ENCODE measurements around the gene OR52N2. TPM values are rescaled to one million over a fixed set of nuclear protein-coding genes. Genes with fewer than 3 reads are reported as not detected.

The OR52N2 gene
- total RNA-seq, 1 donor = not detected

GRCh38 chr11:5796541-5796940 is 12.2 kb upstream of the OR52N2 start:
- no peak overlapping the region for H3K27ac ChIP-seq (ENCODE audit: low read depth, low read length)
- H3K36me3 ChIP-seq (ENCODE audit: insufficient read depth, low read length) = no peaks in the 10 kb centered on the region
- H3K79me2 ChIP-seq (ENCODE audit: insufficient read depth, low read length) = no peaks in the 10 kb centered on the region
- H2AFZ ChIP-seq (ENCODE audit: low read length) = no peak overlapping the region
- no peaks in the 10 kb centered on the region for H4K20me1 ChIP-seq (ENCODE audit: insufficient read depth, low read length)
- no peaks in the 10 kb centered on the region for H3K4me1 ChIP-seq (ENCODE audit: insufficient read depth, low read length)
- no peak for DNase-seq (ENCODE audit: insufficient read length, low spot score, missing footprints)
- H3K9me3 ChIP-seq (ENCODE audit: low read depth, low read length) = no peaks in the 10 kb centered on the region
- H3K4me3 ChIP-seq (ENCODE audit: insufficient read depth, low read length) = no peak overlapping the region
- H3K4me2 ChIP-seq (ENCODE audit: insufficient read depth, low read length) = no peak overlapping the region
- H3K27me3 ChIP-seq (ENCODE audit: insufficient read depth, low read length) = no peaks in the 10 kb centered on the region
- TF ChIP-seq CTCF (IDR thresholded peaks at IDR 0.05; ENCODE audit: extremely low read depth, low read depth, low read length) = no peak

- no peak for DNase-seq (ENCODE audit: insufficient read length, low spot score, missing footprints)
- H3K79me2 ChIP-seq (ENCODE audit: insufficient read depth, low read length) = no peaks in the 10 kb centered on the region
- no peak overlapping the region for H3K4me3 ChIP-seq (ENCODE audit: insufficient read depth, low read length)
- no peaks in the 10 kb centered on the region for H3K36me3 ChIP-seq (ENCODE audit: insufficient read depth, low read length)
- no peaks in the 10 kb centered on the region for H3K9me3 ChIP-seq (ENCODE audit: low read depth, low read length)
- TF ChIP-seq CTCF (IDR thresholded peaks at IDR 0.05; ENCODE audit: extremely low read depth, low read depth, low read length) = no peak
- no peaks in the 10 kb centered on the region for H3K27me3 ChIP-seq (ENCODE audit: insufficient read depth, low read length)
- peaks cover 1% of the 10 kb centered on the region for H3K4me1 ChIP-seq (ENCODE audit: insufficient read depth, low read length)
- H4K20me1 ChIP-seq (ENCODE audit: insufficient read depth, low read length) = no peaks in the 10 kb centered on the region
- H3K27ac ChIP-seq (ENCODE audit: low read depth, low read length) = no peak overlapping the region
- no peak overlapping the region for H2AFZ ChIP-seq (ENCODE audit: low read length)
- no peak overlapping the region for H3K4me2 ChIP-seq (ENCODE audit: insufficient read depth, low read length)
Observed at GRCh38 chr11:5803982-5804381, 4.7 kb upstream of the OR52N2 start.

GRCh38 chr11:5807580-5807979 is 1.1 kb upstream of the OR52N2 start:
- peaks cover 4% of the 10 kb centered on the region for H3K4me1 ChIP-seq (ENCODE audit: insufficient read depth, low read length)
- H3K4me3 ChIP-seq (ENCODE audit: insufficient read depth, low read length) = no peak overlapping the region
- no peaks in the 10 kb centered on the region for H3K27me3 ChIP-seq (ENCODE audit: insufficient read depth, low read length)
- H3K27ac ChIP-seq (ENCODE audit: low read depth, low read length) = no peak overlapping the region
- no peak overlapping the region for H3K4me2 ChIP-seq (ENCODE audit: insufficient read depth, low read length)
- no peaks in the 10 kb centered on the region for H3K79me2 ChIP-seq (ENCODE audit: insufficient read depth, low read length)
- peak overlapping the region; percentile 20 for H2AFZ ChIP-seq (ENCODE audit: low read length)
- H3K9me3 ChIP-seq (ENCODE audit: low read depth, low read length) = no peaks in the 10 kb centered on the region
- DNase-seq (ENCODE audit: insufficient read length, low spot score, missing footprints) = no peak
- no peaks in the 10 kb centered on the region for H4K20me1 ChIP-seq (ENCODE audit: insufficient read depth, low read length)
- no peak for TF ChIP-seq CTCF (IDR thresholded peaks at IDR 0.05; ENCODE audit: extremely low read depth, low read depth, low read length)
- H3K36me3 ChIP-seq (ENCODE audit: insufficient read depth, low read length) = no peaks in the 10 kb centered on the region

GRCh38 chr11:5809122-5809519 is 397 bp downstream of the OR52N2 start:
- Histone ChIP-seq H2AFZ (ENCODE audit: low read length) (peak overlapping the region; percentile 92), H3K36me3 (ENCODE audit: insufficient read depth, low read length) (no peaks in the 10 kb centered on the region), H3K4me1 (ENCODE audit: insufficient read depth, low read length) (peaks cover 4% of the 10 kb centered on the region), H3K4me3 (ENCODE audit: insufficient read depth, low read length) (peak overlapping the region; percentile 75), H3K9me3 (ENCODE audit: low read depth, low read length) (no peaks in the 10 kb centered on the region), H3K79me2 (ENCODE audit: insufficient read depth, low read length) (no peaks in the 10 kb centered on the region), H3K4me2 (ENCODE audit: insufficient read depth, low read length) (peak overlapping the region; percentile 94), H3K27ac (ENCODE audit: low read depth, low read length) (no peak overlapping the region), H3K27me3 (ENCODE audit: insufficient read depth, low read length) (no peaks in the 10 kb centered on the region), H4K20me1 (ENCODE audit: insufficient read depth, low read length) (no peaks in the 10 kb centered on the region)
- DNase-seq (ENCODE audit: insufficient read length, low spot score, missing footprints) = no peak
- TF ChIP-seq CTCF (IDR thresholded peaks at IDR 0.05; ENCODE audit: extremely low read depth, low read depth, low read length) = no peak
